Astrocyte (in vitro differentiated cells and primary cell): ENCODE measurements around the gene DRG2. TPM values are rescaled to one million over a fixed set of nuclear protein-coding genes. Genes with fewer than 3 reads are reported as not detected.
A peak's percentile ranks its signal among the peaks of the same experiment; 100 is the strongest.

Experiments used
- DNase-seq: peaks from one replicate; pipeline ENCODE4 v3.0.0-alpha.2; 2010; ENCODE audit warnings: low read depth
- FAIRE-seq: peaks from 2 replicates; lab custom pipeline; 2011; peaks lifted over from hg19 to GRCh38; lab: Jason Lieb, UNC
- H2AFZ ChIP-seq: 2 replicates; pipeline ENCODE4 v1.6.0; 2012; ENCODE audit warnings: low read depth, low read length, inconsistent platforms
- H3K27ac ChIP-seq: 2 replicates; pipeline ENCODE4 v1.5.1; 2011; ENCODE audit warnings: low read depth, low read length, inconsistent platforms
- H3K27me3 ChIP-seq: 2 replicates; pipeline ENCODE4 v1.6.0; 2011; ENCODE audit warnings: low read length, inconsistent platforms; ENCODE audit not compliant: insufficient read depth
- H3K36me3 ChIP-seq: 2 replicates; pipeline ENCODE4 v1.5.1; 2011; ENCODE audit warnings: low read length, inconsistent platforms; ENCODE audit not compliant: insufficient read depth
- H3K4me1 ChIP-seq: 2 replicates; pipeline ENCODE4 v1.5.1; 2011; ENCODE audit warnings: low read length, inconsistent platforms; ENCODE audit not compliant: insufficient read depth
- H3K4me2 ChIP-seq: 2 replicates; pipeline ENCODE4 v1.6.0; 2012; ENCODE audit warnings: low read length, inconsistent platforms
- H3K4me3 ChIP-seq: 2 replicates; pipeline ENCODE4 v1.5.1; 2011; ENCODE audit warnings: low read depth, mild to moderate bottlenecking, low read length, inconsistent platforms; ENCODE audit not compliant: insufficient read depth
- H3K79me2 ChIP-seq: 2 replicates; pipeline ENCODE4 v1.6.0; 2012; ENCODE audit warnings: mild to moderate bottlenecking, low read length, inconsistent platforms; ENCODE audit not compliant: insufficient read depth
- H3K9ac ChIP-seq: 2 replicates; pipeline ENCODE4 v1.6.0; 2012; ENCODE audit warnings: mild to moderate bottlenecking, low read length, inconsistent platforms
- H3K9me3 ChIP-seq: 2 replicates; pipeline ENCODE4 v1.5.1; 2012; ENCODE audit warnings: low read depth, mild to moderate bottlenecking, low read length, inconsistent platforms; ENCODE audit not compliant: insufficient read depth
- H4K20me1 ChIP-seq: 2 replicates; pipeline ENCODE4 v1.6.0; 2012; ENCODE audit warnings: low read length, inconsistent platforms; ENCODE audit not compliant: insufficient read depth
- H3K27ac Mint-ChIP-seq: one replicate; pipeline ENCODE4 v1.8.0; 2021; ENCODE audit warnings: mild to moderate bottlenecking, mixed read lengths; ENCODE audit not compliant: unreplicated experiment
- H3K27me3 Mint-ChIP-seq: one replicate; pipeline ENCODE4 v1.8.0; 2021; ENCODE audit warnings: low read depth, mixed read lengths; ENCODE audit not compliant: unreplicated experiment
- H3K36me3 Mint-ChIP-seq: one replicate; pipeline ENCODE4 v1.8.0; 2021; ENCODE audit warnings: low read depth, mixed read lengths; ENCODE audit not compliant: unreplicated experiment
- H3K4me1 Mint-ChIP-seq: one replicate; pipeline ENCODE4 v1.8.0; 2021; ENCODE audit warnings: low read depth, mixed read lengths; ENCODE audit not compliant: unreplicated experiment
- H3K4me3 Mint-ChIP-seq: one replicate; pipeline ENCODE4 v1.8.0; 2021; ENCODE audit warnings: mild to moderate bottlenecking, moderate library complexity, mixed read lengths; ENCODE audit not compliant: unreplicated experiment
- H3K9me3 Mint-ChIP-seq: one replicate; pipeline ENCODE4 v1.8.0; 2021; ENCODE audit warnings: mild to moderate bottlenecking, mixed read lengths; ENCODE audit not compliant: unreplicated experiment
- CTCF ChIP-seq: IDR thresholded peaks from 2 replicates; pipeline ENCODE4 v1.5.1; 2011; ENCODE audit warnings: low read depth, mild to moderate bottlenecking, inconsistent platforms, low read length, moderate library complexity; ENCODE audit not compliant: insufficient read depth
- EZH2 ChIP-seq: IDR thresholded peaks from 2 replicates; pipeline ENCODE4 v1.6.1; 2012; ENCODE audit warnings: mild to moderate bottlenecking, low read length, inconsistent platforms; ENCODE audit not compliant: insufficient read depth
- total RNA-seq: library from RNA; stranded (reverse); gene quantifications from 2 replicates; pipeline ENCODE4 v1.2.1, GENCODE V29; 2021

DRG2 gene
- total RNA-seq, 1 donor from 2014 or later = 35.0 TPM

GRCh38 chr17:18084256-18084655, 3.5 kb upstream of the DRG2 start:
- H3K27me3 ChIP-seq = peaks cover under 1% of the 10 kb centered on the region
- H3K36me3 ChIP-seq = no peaks in the 10 kb centered on the region
- H2AFZ ChIP-seq = no peak overlapping the region
- peaks cover 19% of the 10 kb centered on the region for H3K79me2 ChIP-seq
- Mint-ChIP-seq H3K36me3 (no peaks in the 10 kb centered on the region), H3K27ac (no peak overlapping the region), H3K4me3 (no peak overlapping the region), H3K9me3 (no peaks in the 10 kb centered on the region), H3K27me3 (peaks cover under 1% of the 10 kb centered on the region), H3K4me1 (peaks cover 7% of the 10 kb centered on the region)
- no peak overlapping the region for H3K27ac ChIP-seq
- no peak overlapping the region for H3K4me2 ChIP-seq
- no peaks in the 10 kb centered on the region for H3K9me3 ChIP-seq
- TF ChIP-seq EZH2 (no peak), CTCF (no peak)
- DNase-seq = no peak
- H3K9ac ChIP-seq = no peak overlapping the region
- H3K4me3 ChIP-seq = no peak overlapping the region
- no peak for FAIRE-seq
- H4K20me1 ChIP-seq = peaks cover 1% of the 10 kb centered on the region
- H3K4me1 ChIP-seq = peaks cover 8% of the 10 kb centered on the region

- Histone ChIP-seq H4K20me1 (peaks cover 23% of the 10 kb centered on the region), H3K27ac (no peak overlapping the region), H3K27me3 (no peaks in the 10 kb centered on the region), H2AFZ (no peak overlapping the region), H3K79me2 (peaks cover 40% of the 10 kb centered on the region), H3K9me3 (no peaks in the 10 kb centered on the region), H3K9ac (no peak overlapping the region), H3K4me3 (no peak overlapping the region), H3K4me1 (peaks cover 8% of the 10 kb centered on the region), H3K36me3 (peaks cover 7% of the 10 kb centered on the region), H3K4me2 (peak overlapping the region; percentile 88)
- H3K27me3 Mint-ChIP-seq = no peaks in the 10 kb centered on the region
- no peaks in the 10 kb centered on the region for H3K9me3 Mint-ChIP-seq
- H3K36me3 Mint-ChIP-seq = peaks cover 10% of the 10 kb centered on the region
- H3K27ac Mint-ChIP-seq = no peak overlapping the region
- no peak for FAIRE-seq
- H3K4me1 Mint-ChIP-seq = peaks cover 7% of the 10 kb centered on the region
- H3K4me3 Mint-ChIP-seq = peak overlapping the region; percentile 68
- DNase-seq = no peak
- TF ChIP-seq CTCF (no peak), EZH2 (no peak)
Observed at GRCh38 chr17:18089613-18090012, 1.9 kb downstream of the DRG2 start.

GRCh38 chr17:18093616-18094408, 6.1 kb downstream of the DRG2 start:
- Histone ChIP-seq H3K9ac (no peak overlapping the region), H2AFZ (no peak overlapping the region), H3K27ac (no peak overlapping the region), H3K4me3 (no peak overlapping the region), H3K79me2 (peaks cover 25% of the 10 kb centered on the region), H3K27me3 (no peaks in the 10 kb centered on the region), H3K36me3 (peaks cover 15% of the 10 kb centered on the region), H3K4me2 (no peak overlapping the region), H3K4me1 (peaks cover 1% of the 10 kb centered on the region), H3K9me3 (no peaks in the 10 kb centered on the region), H4K20me1 (peaks cover 48% of the 10 kb centered on the region)
- H3K36me3 Mint-ChIP-seq = peaks cover 15% of the 10 kb centered on the region
- H3K4me1 Mint-ChIP-seq = peaks cover 2% of the 10 kb centered on the region
- no peaks in the 10 kb centered on the region for H3K9me3 Mint-ChIP-seq
- peak; percentile 55 for TF ChIP-seq CTCF
- no peak for TF ChIP-seq EZH2
- no peak overlapping the region for H3K4me3 Mint-ChIP-seq
- H3K27ac Mint-ChIP-seq = no peak overlapping the region
- FAIRE-seq (no peak), DNase-seq (peak; percentile 67)
- no peaks in the 10 kb centered on the region for H3K27me3 Mint-ChIP-seq
